H9 (cell line): ENCODE data around the gene AKAP12. TPM values are rescaled to one million over a fixed set of nuclear protein-coding genes. Genes with fewer than 3 reads are reported as not detected.

Source experiments
- DNase-seq: peaks from one replicate; pipeline ENCODE4 v3.0.0-alpha.2; 2017
- H2AFZ ChIP-seq: one replicate; pipeline ENCODE4 v1.6.1; 2013; ENCODE audit warnings: mild to moderate bottlenecking, low read length, control low read depth, moderate library complexity
- H2AK5ac ChIP-seq: 2 replicates; pipeline ENCODE4 v1.6.1; 2013; ENCODE audit warnings: low read length, control low read depth, mixed read lengths; ENCODE audit not compliant: insufficient read length
- H2BK120ac ChIP-seq: one replicate; pipeline ENCODE4 v1.6.1; 2013; ENCODE audit warnings: low read depth, mild to moderate bottlenecking, low read length, control low read depth, inconsistent platforms; ENCODE audit not compliant: poor library complexity, severe bottlenecking
- H2BK12ac ChIP-seq: 2 replicates; pipeline ENCODE4 v1.6.1; 2013; ENCODE audit warnings: low read length, control low read depth, mixed read lengths, low read depth; ENCODE audit not compliant: insufficient read length
- H2BK15ac ChIP-seq: 2 replicates; pipeline ENCODE4 v1.6.1; 2013; ENCODE audit warnings: low read depth, low read length, control low read depth
- H2BK20ac ChIP-seq: one replicate; pipeline ENCODE4 v1.6.1; 2013; ENCODE audit warnings: low read depth, mild to moderate bottlenecking, low read length, control low read depth, inconsistent platforms; ENCODE audit not compliant: poor library complexity, severe bottlenecking
- H2BK5ac ChIP-seq: 2 replicates; pipeline ENCODE4 v1.6.1; 2013; ENCODE audit warnings: low read length, control low read depth, mixed read lengths; ENCODE audit not compliant: insufficient read length
- H3K14ac ChIP-seq: 2 replicates; pipeline ENCODE4 v1.6.1; 2013; ENCODE audit warnings: low read length, control low read depth; ENCODE audit not compliant: insufficient read depth
- H3K18ac ChIP-seq: 2 replicates; pipeline ENCODE4 v1.6.1; 2013; ENCODE audit warnings: low read depth, mild to moderate bottlenecking, mixed read lengths, low read length, control low read depth; ENCODE audit not compliant: insufficient read length
- H3K23ac ChIP-seq: 2 replicates; pipeline ENCODE4 v1.6.1; 2013; ENCODE audit warnings: low read length, control low read depth, mixed read lengths, low read depth; ENCODE audit not compliant: insufficient read length
- H3K23me2 ChIP-seq: 2 replicates; pipeline ENCODE4 v1.6.1; 2013; ENCODE audit warnings: low read depth, mild to moderate bottlenecking, mixed read lengths, low read length, control low read depth; ENCODE audit not compliant: insufficient read length, poor library complexity, severe bottlenecking
- H3K27ac ChIP-seq: 2 replicates; pipeline ENCODE4 v1.5.1; 2013; ENCODE audit warnings: low read length, control low read depth, mixed read lengths, low read depth; ENCODE audit not compliant: insufficient read length
- H3K27me3 ChIP-seq: 2 replicates; pipeline ENCODE4 v1.6.1; 2013; ENCODE audit warnings: low read length, control low read depth, inconsistent platforms; ENCODE audit not compliant: insufficient read depth
- H3K4ac ChIP-seq: 2 replicates; pipeline ENCODE4 v1.6.1; 2013; ENCODE audit warnings: low read depth, mild to moderate bottlenecking, control low read depth, inconsistent platforms, low read length, moderate library complexity
- H3K4me1 ChIP-seq: 2 replicates; pipeline ENCODE4 v1.6.1; 2013; ENCODE audit warnings: low read length, control low read depth, inconsistent platforms; ENCODE audit not compliant: insufficient read depth
- H3K4me2 ChIP-seq: 2 replicates; pipeline ENCODE4 v1.6.1; 2013; ENCODE audit warnings: low read length, control low read depth, mixed read lengths; ENCODE audit not compliant: insufficient read length, insufficient read depth
- H3K56ac ChIP-seq: 2 replicates; pipeline ENCODE4 v1.6.1; 2013; ENCODE audit warnings: low read depth, mild to moderate bottlenecking, mixed read lengths, low read length, control low read depth; ENCODE audit not compliant: insufficient read length
- H3K79me1 ChIP-seq: 2 replicates; pipeline ENCODE4 v1.6.1; 2013; ENCODE audit warnings: low read depth, mild to moderate bottlenecking, moderate library complexity, low read length, control low read depth, inconsistent platforms; ENCODE audit not compliant: insufficient read depth, poor library complexity, severe bottlenecking
- H3K79me2 ChIP-seq: 2 replicates; pipeline ENCODE4 v1.6.1; 2013; ENCODE audit warnings: low read length, control low read depth, inconsistent platforms; ENCODE audit not compliant: insufficient read depth
- H3K9ac ChIP-seq: 2 replicates; pipeline ENCODE4 v1.6.1; 2013; ENCODE audit warnings: low read length, control low read depth, mixed read lengths; ENCODE audit not compliant: insufficient read length; ENCODE audit errors: extremely low read depth
- H3K9me3 ChIP-seq: one replicate; pipeline ENCODE4 v1.6.1; 2013; ENCODE audit warnings: low read depth, low read length, inconsistent platforms; ENCODE audit not compliant: control insufficient read depth
- H3T11ph ChIP-seq: one replicate; pipeline ENCODE4 v1.6.1; 2013; ENCODE audit warnings: mild to moderate bottlenecking, low read length, control low read depth, inconsistent platforms
- H4K20me1 ChIP-seq: one replicate; pipeline ENCODE4 v1.6.1; 2013; ENCODE audit not compliant: control insufficient read depth, insufficient read length, insufficient read depth
- H4K5ac ChIP-seq: 2 replicates; pipeline ENCODE4 v1.6.1; 2013; ENCODE audit warnings: low read depth, mild to moderate bottlenecking, mixed read lengths, low read length, control low read depth; ENCODE audit not compliant: insufficient read length
- H4K8ac ChIP-seq: replicated peaks from 2 replicates; pipeline ENCODE4 v1.6.1; 2013; ENCODE audit warnings: low read length, control low read depth, mixed read lengths, low read depth; ENCODE audit not compliant: insufficient read length
- H4K91ac ChIP-seq: 2 replicates; pipeline ENCODE4 v1.6.1; 2013; ENCODE audit warnings: low read depth, mild to moderate bottlenecking, moderate library complexity, mixed read lengths, low read length, control low read depth; ENCODE audit not compliant: insufficient read length
- H3K27ac Mint-ChIP-seq, 3 experiments: 2 replicates in 2 of 3; 3 replicates in 1 of 3; pipeline ENCODE4 v1.8.0; 2020 to 2021; ENCODE audit warnings: mixed read lengths in 3 of 3, mild to moderate bottlenecking in 1 of 3, moderate library complexity in 1 of 3
- H3K27me3 Mint-ChIP-seq: 2 replicates; pipeline ENCODE4 v1.8.0; 2021; ENCODE audit warnings: low read depth, mild to moderate bottlenecking, moderate library complexity, mixed read lengths
- H3K36me3 Mint-ChIP-seq, 3 experiments: 2 replicates in 2 of 3; 3 replicates in 1 of 3; pipeline ENCODE4 v1.8.0; 2020 to 2021; ENCODE audit warnings: low read depth in 3 of 3, mixed read lengths in 3 of 3; ENCODE audit not compliant: insufficient read depth in 1 of 3
- H3K4me1 Mint-ChIP-seq, 2 experiments: 2 replicates each; pipeline ENCODE4 v1.8.0; 2020; ENCODE audit warnings: mixed read lengths in 2 of 2
- H3K4me3 Mint-ChIP-seq, 2 experiments: 2 replicates in 1 of 2; 3 replicates in 1 of 2; pipeline ENCODE4 v1.8.0; 2020 to 2021; ENCODE audit warnings: mild to moderate bottlenecking in 2 of 2, mixed read lengths in 2 of 2, moderate library complexity in 1 of 2
- H3K9me3 Mint-ChIP-seq, 2 experiments: 2 replicates in 1 of 2; 3 replicates in 1 of 2; pipeline ENCODE4 v1.8.0; 2020; ENCODE audit warnings: mild to moderate bottlenecking in 2 of 2, mixed read lengths in 2 of 2, moderate library complexity in 1 of 2
- WGBS: extraction: QIAGEN DNeasy Blood & Tissue Kit; methylation state at CpG from one replicate; pipeline ENCODE4 v1.1.7; 2013; ENCODE audit warnings: missing lambda C conversion rate, low lambda C conversion rate, mixed read lengths; ENCODE audit not compliant: insufficient read length; ENCODE audit errors: extremely low coverage; 5-methylcytosine and 5-hydroxymethylcytosine counted together
- total RNA-seq: library from RNA; stranded (reverse); gene quantifications from 2 replicates; pipeline ENCODE4 v1.2.1, GENCODE V29; 2021
- TF ChIP-seq, protein P1 (sequence below): fragments of 200-600 bp; sonication (generic); conservative IDR thresholded peaks from 3 replicates; pipeline ENCODE4 v1.8.0; 2021; ENCODE audit warnings: antibody characterized with exemption, mild to moderate bottlenecking

Gene AKAP12
- total RNA-seq, 1 experiment from 2014 or later: 52.3 TPM

DNA sequence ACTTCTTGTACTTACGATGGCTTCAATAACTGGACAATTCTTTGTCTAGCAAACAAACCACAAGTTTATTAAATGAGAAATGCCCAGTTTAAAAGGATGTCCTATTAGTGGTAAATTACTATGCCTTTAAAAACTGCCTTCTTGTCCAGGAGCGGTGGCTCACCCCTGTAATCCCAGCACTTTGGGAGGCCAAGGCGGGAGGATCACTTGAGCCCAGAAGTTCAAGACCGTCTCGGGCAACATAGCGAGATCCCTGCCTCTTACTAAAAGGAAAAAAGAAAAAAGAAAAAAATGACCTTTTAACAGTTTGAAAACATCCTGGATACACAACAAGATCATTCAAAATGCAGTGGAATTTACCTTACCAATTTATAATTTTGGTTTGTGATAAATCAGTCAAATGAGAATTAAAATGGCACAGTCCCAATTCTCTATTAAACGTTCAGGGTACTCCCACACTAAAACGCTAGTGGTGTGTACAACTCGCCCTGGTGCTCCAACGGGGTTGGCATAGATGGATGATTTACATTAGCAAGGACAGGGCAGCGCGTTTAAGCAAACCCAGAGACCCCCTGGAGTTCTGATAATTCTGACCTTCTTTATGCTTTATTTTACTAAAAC lies 149.3 kb downstream of the AKAP12 start:
- Histone ChIP-seq H2BK20ac (no peak overlapping the region), H2AFZ (no peak overlapping the region), H3K23me2 (peaks cover 8% of the 10 kb centered on the region), H2BK12ac (no peak overlapping the region), H3K23ac (no peak overlapping the region), H3K27ac (peak overlapping the region; percentile 27), H4K5ac (no peak overlapping the region), H3K9ac (peak overlapping the region; percentile 93), H3K14ac (no peak overlapping the region), H3K4me2 (peak overlapping the region; percentile 67), H2BK15ac (no peak overlapping the region), H3K4me1 (peaks cover 2% of the 10 kb centered on the region), H2BK5ac (no peak overlapping the region), H4K20me1 (no peaks in the 10 kb centered on the region), H3K79me1 (peaks cover 3% of the 10 kb centered on the region), H4K91ac (no peak overlapping the region), H3K56ac (no peak overlapping the region), H3K9me3 (no peaks in the 10 kb centered on the region), H2BK120ac (no peak overlapping the region), H3K18ac (no peak overlapping the region), H3K4ac (no peak overlapping the region), H4K8ac (no peak overlapping the region), H2AK5ac (no peak overlapping the region), H3K27me3 (no peaks in the 10 kb centered on the region), H3T11ph (no peak overlapping the region), H3K79me2 (peaks cover 29% of the 10 kb centered on the region)
- TF ChIP-seq, protein P1, sequence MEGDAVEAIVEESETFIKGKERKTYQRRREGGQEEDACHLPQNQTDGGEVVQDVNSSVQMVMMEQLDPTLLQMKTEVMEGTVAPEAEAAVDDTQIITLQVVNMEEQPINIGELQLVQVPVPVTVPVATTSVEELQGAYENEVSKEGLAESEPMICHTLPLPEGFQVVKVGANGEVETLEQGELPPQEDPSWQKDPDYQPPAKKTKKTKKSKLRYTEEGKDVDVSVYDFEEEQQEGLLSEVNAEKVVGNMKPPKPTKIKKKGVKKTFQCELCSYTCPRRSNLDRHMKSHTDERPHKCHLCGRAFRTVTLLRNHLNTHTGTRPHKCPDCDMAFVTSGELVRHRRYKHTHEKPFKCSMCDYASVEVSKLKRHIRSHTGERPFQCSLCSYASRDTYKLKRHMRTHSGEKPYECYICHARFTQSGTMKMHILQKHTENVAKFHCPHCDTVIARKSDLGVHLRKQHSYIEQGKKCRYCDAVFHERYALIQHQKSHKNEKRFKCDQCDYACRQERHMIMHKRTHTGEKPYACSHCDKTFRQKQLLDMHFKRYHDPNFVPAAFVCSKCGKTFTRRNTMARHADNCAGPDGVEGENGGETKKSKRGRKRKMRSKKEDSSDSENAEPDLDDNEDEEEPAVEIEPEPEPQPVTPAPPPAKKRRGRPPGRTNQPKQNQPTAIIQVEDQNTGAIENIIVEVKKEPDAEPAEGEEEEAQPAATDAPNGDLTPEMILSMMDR: no peak
- WGBS: no CpG with 5 or more reads among the region's 12 CpGs
- H3K27ac Mint-ChIP-seq: peak overlapping the region; percentile 94 to 98 (median 96)
- H3K4me3 Mint-ChIP-seq: peak overlapping the region; percentile 82 to 91
- H3K4me1 Mint-ChIP-seq: peaks cover 24 to 35% of the 10 kb centered on the region in 2 experiments
- H3K9me3 Mint-ChIP-seq: no peaks in the 10 kb centered on the region
- DNase-seq: no peak
- H3K27me3 Mint-ChIP-seq: no peaks in the 10 kb centered on the region
- peaks cover 9 to 14% (median 9%) of the 10 kb centered on the region in 3 experiments; a peak in 6 of 7 replicates for H3K36me3 Mint-ChIP-seq
